NB4 (cell line): ENCODE results near the gene UBL4B.

Experiments used
- CTCF ChIP-seq: IDR thresholded peaks from one replicate; pipeline ENCODE4 v1.5.1; 2012; ENCODE audit warnings: low read depth, low read length
- POLR2A ChIP-seq: IDR thresholded peaks from 2 replicates; pipeline ENCODE4 v1.6.1; 2011; ENCODE audit warnings: mild to moderate bottlenecking; ENCODE audit not compliant: insufficient read length; ENCODE audit errors: extremely low read depth

GRCh38 chr1:110067479-110067892 lies 44.8 kb upstream of the UBL4B start:
- TF ChIP-seq CTCF, result no peak
- TF ChIP-seq POLR2A, result no peak
